H1 (cell line): ENCODE measurements around the gene TAS2R38. TPM values are rescaled to one million over a fixed set of nuclear protein-coding genes. Genes with fewer than 3 reads are reported as not detected.

ENCODE experiments used
- CTCF ChIA-PET: fragments of 300-600 bp; sonication (Branson Sonifier 250); formaldehyde crosslinking; loops from one replicate; lab custom pipeline; 2021; ENCODE audit not compliant: partially characterized antibody; lab: Charles Lee
- POLR2A ChIA-PET: fragments of 300-600 bp; sonication (Branson Sonifier 250); formaldehyde crosslinking; loops from one replicate; lab custom pipeline; 2021; ENCODE audit warnings: inconsistent platforms; ENCODE audit not compliant: partially characterized antibody; lab: Charles Lee
- DNase-seq, 2 experiments: peaks; one replicate each; pipeline versions ENCODE4 v3.0.0 to v3.0.0-alpha.2; 2010 to 2022; ENCODE audit warnings: low spot score in 2 of 2, low read depth in 1 of 2, mixed read lengths in 1 of 2
- FAIRE-seq: peaks from 2 replicates; lab custom pipeline; 2011; peaks lifted over from hg19 to GRCh38; lab: Jason Lieb, UNC
- H2AFZ ChIP-seq: 2 replicates; pipeline ENCODE4 v1.8.1; 2012; ENCODE audit warnings: low read length, inconsistent platforms
- H2AK5ac ChIP-seq: 2 replicates; pipeline ENCODE4 v1.6.1; 2013; ENCODE audit warnings: low read depth, low read length
- H2BK120ac ChIP-seq: replicated peaks from 2 replicates; pipeline ENCODE3; 2013; ENCODE audit warnings: low read depth, low read length, inconsistent platforms
- H2BK12ac ChIP-seq: 2 replicates; pipeline ENCODE4 v1.6.1; 2013; ENCODE audit warnings: low read depth, low read length
- H2BK15ac ChIP-seq: 2 replicates; pipeline ENCODE4 v1.6.1; 2013; ENCODE audit warnings: low read length
- H2BK20ac ChIP-seq: 2 replicates; pipeline ENCODE4 v1.6.1; 2013; ENCODE audit warnings: low read length
- H2BK5ac ChIP-seq: 2 replicates; pipeline ENCODE4 v1.6.1; 2013; ENCODE audit warnings: low read depth, low read length
- H3K14ac ChIP-seq: 2 replicates; pipeline ENCODE4 v1.6.1; 2013; ENCODE audit warnings: inconsistent platforms; ENCODE audit not compliant: insufficient read length
- H3K18ac ChIP-seq: 2 replicates; pipeline ENCODE4 v1.6.1; 2013; ENCODE audit warnings: low read length; ENCODE audit errors: extremely low read depth
- H3K23ac ChIP-seq: 2 replicates; pipeline ENCODE4 v1.6.1; 2013; ENCODE audit warnings: inconsistent platforms; ENCODE audit not compliant: insufficient read length
- H3K23me2 ChIP-seq: 2 replicates; pipeline ENCODE4 v1.6.1; 2013; ENCODE audit warnings: low read depth, low read length
- H3K27ac ChIP-seq: 2 replicates; pipeline ENCODE4 v1.6.1; 2011; ENCODE audit warnings: low read depth, low read length, inconsistent platforms
- H3K27me3 ChIP-seq, 4 experiments: replicated peaks in 1 of 4; 1 replicate in 1 of 4; 2 replicates in 3 of 4; pipeline versions ENCODE4 v1.6.1 to v1.8.1; 2011 to 2013; ENCODE audit warnings: low read length in 3 of 4, mild to moderate bottlenecking in 3 of 4, inconsistent platforms in 2 of 4, mixed read lengths in 2 of 4, moderate library complexity in 1 of 4; ENCODE audit not compliant: control insufficient read depth in 3 of 4, insufficient read depth in 3 of 4; ENCODE audit errors: extremely low read depth in 1 of 4
- H3K36me3 ChIP-seq, 4 experiments: 2 replicates each; pipeline versions ENCODE4 v1.6.1 to v1.8.1; 2011 to 2013; ENCODE audit warnings: mild to moderate bottlenecking in 4 of 4, low read length in 3 of 4, moderate library complexity in 2 of 4, control low read depth in 1 of 4, inconsistent platforms in 1 of 4; ENCODE audit not compliant: insufficient read depth in 4 of 4, control insufficient read depth in 2 of 4
- H3K4ac ChIP-seq: replicated peaks from 2 replicates; pipeline ENCODE3; 2013; ENCODE audit warnings: low read length, low read depth, mixed read lengths, inconsistent platforms; ENCODE audit not compliant: insufficient read length
- H3K4me1 ChIP-seq, 4 experiments: replicated peaks in 1 of 4; 1 replicate in 1 of 4; 2 replicates in 3 of 4; pipeline versions ENCODE4 v1.6.1 to v1.8.1; 2011 to 2013; ENCODE audit warnings: low read length in 3 of 4, inconsistent platforms in 2 of 4, mixed read lengths in 1 of 4; ENCODE audit not compliant: insufficient read depth in 4 of 4, control insufficient read depth in 3 of 4
- H3K4me2 ChIP-seq, 2 experiments: 2 replicates each; pipeline versions ENCODE4 v1.6.1 to v1.8.1; 2011 to 2013; ENCODE audit warnings: low read depth in 2 of 2, low read length in 2 of 2, control low read depth in 1 of 2, inconsistent platforms in 1 of 2, mild to moderate bottlenecking in 1 of 2; ENCODE audit not compliant: insufficient read depth in 1 of 2
- H3K4me3 ChIP-seq, 4 experiments: fragments of 200-600, 300-600 bp in 1 of 4; sonication (generic), shearing (Covaris generic), sonication (Bioruptor Twin) in 1 of 4; 2 replicates each; pipeline versions ENCODE4 v1.5.1 to v1.8.1; 2011 to 2016; ENCODE audit warnings: low read length in 4 of 4, low read depth in 3 of 4, control low read depth in 2 of 4, inconsistent platforms in 2 of 4, mild to moderate bottlenecking in 2 of 4, mixed read lengths in 1 of 4, moderate library complexity in 1 of 4; ENCODE audit not compliant: insufficient read depth in 2 of 4; ENCODE audit errors: extremely low read depth in 1 of 4
- H3K56ac ChIP-seq: replicated peaks from 2 replicates; pipeline ENCODE3; 2013; ENCODE audit warnings: low read depth, mild to moderate bottlenecking, mixed read lengths, low read length, inconsistent platforms; ENCODE audit not compliant: insufficient read length
- H3K79me1 ChIP-seq: 2 replicates; pipeline ENCODE4 v1.6.1; 2013; ENCODE audit warnings: low read depth, low read length, control low read depth
- H3K79me2 ChIP-seq, 2 experiments: 2 replicates each; pipeline versions ENCODE4 v1.6.1 to v1.8.1; 2012 to 2013; ENCODE audit warnings: low read length in 2 of 2, mild to moderate bottlenecking in 2 of 2, inconsistent platforms in 1 of 2; ENCODE audit not compliant: insufficient read depth in 2 of 2, control insufficient read depth in 1 of 2
- H3K9ac ChIP-seq, 4 experiments: replicated peaks in 1 of 4; 1 replicate in 1 of 4; 2 replicates in 3 of 4; pipeline versions ENCODE4 v1.6.1 to v1.8.1; 2011 to 2013; ENCODE audit warnings: low read depth in 3 of 4, low read length in 3 of 4, control low read depth in 2 of 4, mild to moderate bottlenecking in 2 of 4, moderate library complexity in 2 of 4, inconsistent platforms in 1 of 4; ENCODE audit errors: extremely low read depth in 1 of 4
- H3K9me3 ChIP-seq, 2 experiments: 2 replicates each; pipeline versions ENCODE4 v1.6.1 to v1.8.1; 2012 to 2013; ENCODE audit warnings: mild to moderate bottlenecking in 2 of 2, moderate library complexity in 2 of 2, control low read depth in 1 of 2, inconsistent platforms in 1 of 2, low read depth in 1 of 2, low read length in 1 of 2, mixed read lengths in 1 of 2; ENCODE audit not compliant: insufficient read depth in 2 of 2
- H4K20me1 ChIP-seq, 2 experiments: replicated peaks in 1 of 2; 2 replicates each; pipeline versions ENCODE3 to v1.8.1; 2011 to 2013; ENCODE audit warnings: inconsistent platforms in 2 of 2, low read length in 2 of 2, mild to moderate bottlenecking in 1 of 2; ENCODE audit not compliant: insufficient read depth in 2 of 2, control insufficient read depth in 1 of 2
- H4K5ac ChIP-seq: 2 replicates; pipeline ENCODE4 v1.6.1; 2013; ENCODE audit warnings: low read length, low read depth, mixed read lengths, inconsistent platforms; ENCODE audit not compliant: insufficient read length
- H4K8ac ChIP-seq: 2 replicates; pipeline ENCODE4 v1.8.0; 2013; ENCODE audit warnings: mild to moderate bottlenecking, moderate library complexity, low read length, inconsistent platforms; ENCODE audit not compliant: insufficient read depth; ENCODE audit errors: extremely low read depth
- H4K91ac ChIP-seq: replicated peaks from 2 replicates; pipeline ENCODE3; 2013; ENCODE audit warnings: low read length, mixed read lengths, inconsistent platforms; ENCODE audit not compliant: insufficient read length
- HDAC2 ChIP-seq, 2 experiments: fragments of 300-600 bp in 1 of 2; sonication (generic) in 1 of 2; IDR thresholded peaks; 2 replicates each; pipeline ENCODE4 v1.6.1; 2011 to 2012; ENCODE audit warnings: low read depth in 2 of 2, low read length in 2 of 2, mild to moderate bottlenecking in 2 of 2, moderate library complexity in 2 of 2, borderline replicate concordance in 1 of 2, inconsistent platforms in 1 of 2
- RAD21 ChIP-seq, 2 experiments: IDR thresholded peaks in 1 of 2; conservative IDR thresholded peaks in 1 of 2; 2 replicates each; pipeline ENCODE4 v1.6.1; 2011; ENCODE audit warnings: low read depth in 2 of 2, low read length in 2 of 2, improper control_type of control experiment in 1 of 2, inconsistent platforms in 1 of 2, mild to moderate bottlenecking in 1 of 2, moderate library complexity in 1 of 2
- RBBP5 ChIP-seq: IDR thresholded peaks from 2 replicates; pipeline ENCODE4 v1.7.1; 2012; ENCODE audit warnings: low read depth, mild to moderate bottlenecking, inconsistent platforms, low read length, moderate library complexity, borderline replicate concordance
- SP1 ChIP-seq: IDR thresholded peaks from 2 replicates; pipeline ENCODE4 v1.6.1; 2011; ENCODE audit warnings: low read depth, low read length
- SP2 ChIP-seq: IDR thresholded peaks from 2 replicates; pipeline ENCODE4 v1.6.1; 2012; ENCODE audit warnings: mild to moderate bottlenecking, low read length, inconsistent platforms
- SRF ChIP-seq: IDR thresholded peaks from 2 replicates; pipeline ENCODE4 v1.6.1; 2011; ENCODE audit warnings: mild to moderate bottlenecking, low read depth, low read length, moderate library complexity
- USF2 ChIP-seq: IDR thresholded peaks from 2 replicates; pipeline ENCODE4 v1.6.1; 2011; ENCODE audit warnings: low read length, improper control_type of control experiment
- WGBS, 2 experiments: shearing (Covaris generic) in 1 of 2; methylation state at CpG; one replicate each; pipeline versions ENCODE4 v1.1.6 to v1.1.7; 2013 to 2015; ENCODE audit warnings: low lambda C conversion rate in 2 of 2, mixed read lengths in 2 of 2, inconsistent platforms in 1 of 2, low coverage in 1 of 2, missing lambda C conversion rate in 1 of 2; ENCODE audit not compliant: insufficient replicate concordance in 2 of 2, insufficient coverage in 1 of 2, insufficient read length in 1 of 2; ENCODE audit errors: extremely low coverage in 1 of 2, missing lambda C conversion rate in 1 of 2; 5-methylcytosine and 5-hydroxymethylcytosine counted together
- polyA plus RNA-seq, 7 experiments: library from polyadenylated mRNA; depleted of rRNA in 3 of 7; stranded (reverse) in 5 of 7; unstranded in 2 of 7; fragments of >200 nt in 5 of 7; fragments of 200-250 nt in 2 of 7; gene quantifications; 1 replicate in 5 of 7; 2 replicates in 1 of 7; 4 replicates in 1 of 7; pipeline versions ENCODE4 v1.2.1 to v1.2.3, GENCODE V29; 2011 to 2013; ENCODE audit warnings: missing spikeins in 2 of 7, mixed read lengths in 2 of 7
- total RNA-seq: library from RNA; stranded (reverse); fragmentation: NEBNext Ultra II Directional; extraction: Animal tissue kit (Norgen Biotek cat#: 25700); gene quantifications from 2 replicates; pipeline ENCODE4 v1.2.1, GENCODE V29; 2021
- TF ChIP-seq, protein P1 (sequence below): IDR thresholded peaks from 2 replicates; pipeline ENCODE4 v1.6.1; 2012; ENCODE audit warnings: inconsistent platforms
- TF ChIP-seq, protein P2 (sequence below): IDR thresholded peaks from 2 replicates; pipeline ENCODE4 v1.6.1; 2012; ENCODE audit warnings: low read length, inconsistent platforms

TAS2R38 gene
- total and polyA plus RNA-seq, 2 of the 8 experiments (the other 6 are each of a cell fraction or from before 2014, with no cell fraction given), result 0.11 TPM; not detected in 1

- Histone ChIP-seq H2BK120ac (no peak overlapping the region), H4K20me1 (no peaks in the 10 kb centered on the region), H4K5ac (no peak overlapping the region), H2AFZ (no peak overlapping the region), H3K4me1 (no peaks in the 10 kb centered on the region), H3K14ac (no peak overlapping the region), H3K23ac (no peak overlapping the region), H3K79me2 (no peaks in the 10 kb centered on the region), H3K27me3 (no peaks in the 10 kb centered on the region), H2AK5ac (no peak overlapping the region), H3K4me2 (no peak overlapping the region), H3K9ac (no peak overlapping the region), H3K23me2 (no peaks in the 10 kb centered on the region), H4K8ac (no peak overlapping the region), H3K27ac (no peak overlapping the region), H2BK20ac (no peak overlapping the region), H2BK15ac (no peak overlapping the region), H3K18ac (no peak overlapping the region), H3K79me1 (no peaks in the 10 kb centered on the region), H3K9me3 (no peaks in the 10 kb centered on the region), H3K56ac (no peak overlapping the region), H4K91ac (no peak overlapping the region), H3K36me3 (no peaks in the 10 kb centered on the region), H3K4me3 (no peak overlapping the region), H2BK5ac (no peak overlapping the region), H2BK12ac (no peak overlapping the region), H3K4ac (no peak overlapping the region)
- ChIA-PET CTCF (interaction anchor here (1.1 to 1.2 kb wide), 2 partner anchors 10 to 12 kb away, joined by 4 read pairs; no protein-coding TSS in a partner anchor), POLR2A (no interaction called here)
- no peak for FAIRE-seq
- DNase-seq, result no peak
- WGBS, 2 experiments, result 86% methylated on average over 4 of the region's 4 CpGs; no CpG with 5 or more reads in 1 of the 2 experiments
- TF ChIP-seq SRF (no peak), USF2 (no peak), RBBP5 (no peak), RAD21 (IDR thresholded peaks at IDR 0.05 in 1 of 2, conservative IDR thresholded peaks at IDR 0.05 in 1 of 2; ENCODE audit: low read depth in 2 of 2, low read length in 2 of 2) (no peak), SP2 (no peak), HDAC2 (IDR thresholded peaks at IDR 0.05; ENCODE audit: borderline replicate concordance in 1 of 2, low read depth in 2 of 2, low read length in 2 of 2) (no peak), SP1 (no peak)
- TF ChIP-seq, protein P1, sequence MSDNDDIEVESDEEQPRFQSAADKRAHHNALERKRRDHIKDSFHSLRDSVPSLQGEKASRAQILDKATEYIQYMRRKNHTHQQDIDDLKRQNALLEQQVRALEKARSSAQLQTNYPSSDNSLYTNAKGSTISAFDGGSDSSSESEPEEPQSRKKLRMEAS, result no peak
- TF ChIP-seq, protein P2, sequence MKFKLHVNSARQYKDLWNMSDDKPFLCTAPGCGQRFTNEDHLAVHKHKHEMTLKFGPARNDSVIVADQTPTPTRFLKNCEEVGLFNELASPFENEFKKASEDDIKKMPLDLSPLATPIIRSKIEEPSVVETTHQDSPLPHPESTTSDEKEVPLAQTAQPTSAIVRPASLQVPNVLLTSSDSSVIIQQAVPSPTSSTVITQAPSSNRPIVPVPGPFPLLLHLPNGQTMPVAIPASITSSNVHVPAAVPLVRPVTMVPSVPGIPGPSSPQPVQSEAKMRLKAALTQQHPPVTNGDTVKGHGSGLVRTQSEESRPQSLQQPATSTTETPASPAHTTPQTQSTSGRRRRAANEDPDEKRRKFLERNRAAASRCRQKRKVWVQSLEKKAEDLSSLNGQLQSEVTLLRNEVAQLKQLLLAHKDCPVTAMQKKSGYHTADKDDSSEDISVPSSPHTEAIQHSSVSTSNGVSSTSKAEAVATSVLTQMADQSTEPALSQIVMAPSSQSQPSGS, result no peak
Measured at GRCh38 chr7:142001163-142001874, 27.7 kb upstream of the TAS2R38 start.
